Stimulated activated CD4-positive, alpha-beta T cell treated with anti-CD3 and anti-CD28 coated beads, Interleukin-4, amount 100 ng/mL, for 4 hours (primary cell): ENCODE measurements around the gene C16orf82.
"Not testable (repeated sequence)": the region's sequence is repeated elsewhere in the genome, so short reads cannot be mapped to it uniquely, and the experiment has no call there.

Source experiments
- DNase-seq, 2 experiments: peaks; one replicate each; pipeline ENCODE4 v3.0.0-alpha.2; 2020

C16orf82 gene

GRCh38 chr16:27066668-27067537, at the start of gene C16orf82:
C16orf82 (plus strand) TSS chr16:27066927.
- DNase-seq = no peak

GRCh38 chr16:27020031-27020430, 46.7 kb upstream of the C16orf82 start:
- no peak for DNase-seq

GRCh38 chr16:27024010-27024409, 42.7 kb upstream of the C16orf82 start:
- DNase-seq = no peak

DNA sequence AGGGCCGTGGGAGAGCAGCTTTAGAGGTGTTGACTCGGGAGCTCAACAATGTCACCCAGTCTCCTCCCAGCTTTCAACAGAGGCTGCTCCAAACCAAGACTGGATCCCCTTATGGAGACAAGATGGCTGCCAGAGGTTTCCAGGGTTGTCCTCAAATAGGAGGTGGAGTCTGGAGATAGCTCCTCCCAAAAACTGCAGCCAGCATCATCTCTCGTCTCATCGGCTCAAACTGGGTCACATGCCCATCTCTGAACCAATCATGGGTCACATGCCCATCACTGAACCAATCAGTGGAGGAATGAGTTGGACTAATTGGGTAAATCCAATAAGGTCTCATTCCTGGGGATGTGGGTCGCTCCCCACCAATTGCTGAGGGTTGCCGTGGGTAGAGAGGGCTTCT, 41.1 kb upstream of the C16orf82 start:
- DNase-seq = no peak

- DNase-seq = no peak
Measured at GRCh38 chr16:27027971-27028370, 38.8 kb upstream of the C16orf82 start.

DNA sequence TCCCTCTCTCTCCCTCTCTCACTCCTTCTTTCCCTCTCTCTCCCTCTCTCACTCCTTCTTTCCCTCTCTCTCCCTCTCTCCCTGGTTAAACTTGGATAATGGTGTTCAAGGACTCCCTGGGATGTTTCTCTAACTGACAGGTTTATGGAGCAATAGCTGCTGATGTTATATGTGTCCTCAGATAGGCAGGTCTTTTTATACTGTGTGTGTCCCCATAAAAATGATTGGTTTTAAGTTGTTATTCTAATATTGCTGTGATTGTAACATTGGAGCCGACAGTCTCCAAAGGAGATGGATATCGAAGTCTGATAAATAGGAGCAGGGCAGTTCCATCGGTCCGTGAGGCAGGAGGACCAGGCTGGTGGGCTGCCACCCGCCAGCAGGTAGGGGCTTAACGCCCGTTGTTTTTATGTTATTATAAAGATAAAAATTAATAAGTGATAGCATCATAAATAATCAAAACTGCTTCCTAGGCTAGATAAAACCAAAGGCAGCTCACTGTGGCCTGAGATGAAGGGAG, 38.1 kb upstream of the C16orf82 start:
- no peak for DNase-seq

GRCh38 chr16:27029525-27029924, 37.2 kb upstream of the C16orf82 start:
- no peak for DNase-seq

GRCh38 chr16:27033281-27033979, 33.3 kb upstream of the C16orf82 start:
- DNase-seq = no peak

DNA sequence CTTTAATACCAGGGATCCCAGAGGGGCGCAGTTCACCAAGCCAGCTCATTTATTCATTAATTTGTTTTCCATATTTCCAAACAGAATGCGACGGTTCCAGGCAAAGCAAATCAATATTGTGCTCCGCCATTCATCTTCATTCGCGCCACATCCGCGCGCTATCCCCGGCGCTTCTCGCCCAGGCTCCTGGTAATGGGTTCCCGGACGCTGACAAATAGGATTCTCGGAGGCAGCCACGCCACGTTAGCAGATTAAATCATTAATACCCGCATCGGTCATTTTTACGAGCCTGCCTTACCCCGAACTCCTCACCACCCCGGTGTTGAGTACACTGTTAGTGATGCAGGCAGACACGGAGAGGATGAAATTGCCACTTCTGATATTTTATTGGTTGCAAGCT, 26.0 kb upstream of the C16orf82 start:
- no peak for DNase-seq

GRCh38 chr16:27046958-27047518, 19.7 kb upstream of the C16orf82 start:
- no peak for DNase-seq

- DNase-seq = no peak
Measured at GRCh38 chr16:27048316-27048715, 18.4 kb upstream of the C16orf82 start.

GRCh38 chr16:27049117-27049516, 17.6 kb upstream of the C16orf82 start:
- DNase-seq = no peak

DNA sequence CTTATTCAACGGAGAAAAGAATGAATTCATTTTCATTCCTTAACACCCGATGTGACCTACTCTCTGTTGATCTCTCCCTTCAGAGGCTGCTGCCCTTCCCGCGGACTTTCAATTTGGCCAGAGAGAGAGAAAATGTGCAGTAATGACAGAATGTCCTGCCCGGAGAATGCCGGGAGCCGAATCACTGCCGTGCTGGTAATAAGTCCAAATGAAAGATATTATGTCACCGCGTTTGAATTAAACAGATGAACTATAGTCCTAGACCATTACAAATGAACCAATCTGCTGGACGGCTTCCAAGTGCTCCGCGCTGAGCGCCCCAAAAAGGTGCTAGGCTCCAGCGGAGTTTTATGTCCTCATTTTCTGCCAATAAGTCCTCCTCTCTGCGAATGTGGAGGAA, 14.7 kb upstream of the C16orf82 start:
- no peak for DNase-seq

- DNase-seq = no peak
Measured at GRCh38 chr16:27053996-27054395, 12.7 kb upstream of the C16orf82 start.

DNA sequence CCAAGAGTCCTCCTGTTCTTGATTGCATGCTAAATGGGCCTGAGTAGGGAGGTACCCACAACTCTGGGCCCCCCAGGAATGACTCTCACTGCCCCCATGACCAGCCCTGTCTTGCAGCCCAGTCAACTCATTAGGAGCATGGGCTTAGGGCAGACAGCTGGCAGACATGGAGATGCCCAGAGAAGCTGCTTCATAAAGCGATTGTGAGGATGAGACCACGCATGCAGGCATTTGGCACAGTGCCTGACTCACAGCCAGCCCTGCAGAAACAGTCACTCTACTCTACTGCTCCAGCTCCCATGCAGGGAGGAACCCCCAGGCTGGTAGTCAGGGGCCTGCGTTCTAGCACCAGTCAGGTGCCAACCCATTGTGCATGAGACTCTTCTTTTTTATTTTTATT, 8.4 kb upstream of the C16orf82 start:
- no peak for DNase-seq

GRCh38 chr16:27070776-27071175, 4.0 kb downstream of the C16orf82 start:
- DNase-seq = no peak

GRCh38 chr16:27073733-27074132, 7.0 kb downstream of the C16orf82 start:
- DNase-seq = no peak

DNA sequence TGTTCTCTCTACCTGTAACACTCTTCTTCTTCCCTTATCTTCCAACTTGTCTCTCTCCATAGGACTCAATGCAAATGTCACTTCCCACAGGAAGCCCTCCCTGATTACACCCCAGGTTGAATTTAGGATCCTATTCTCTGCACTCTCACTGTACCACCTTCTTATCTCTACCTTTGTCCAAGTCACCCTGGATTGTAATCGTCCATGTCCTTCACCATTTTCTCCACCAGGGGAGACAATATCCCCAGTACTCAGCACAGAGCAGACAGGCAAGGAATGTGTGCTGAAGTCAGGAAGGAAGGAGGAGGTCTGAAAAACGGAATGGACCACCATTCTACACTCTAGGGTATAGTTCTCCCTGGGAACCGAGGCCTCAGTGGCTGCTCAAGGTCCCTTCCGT, 14.2 kb downstream of the C16orf82 start:
- DNase-seq = no peak

DNA sequence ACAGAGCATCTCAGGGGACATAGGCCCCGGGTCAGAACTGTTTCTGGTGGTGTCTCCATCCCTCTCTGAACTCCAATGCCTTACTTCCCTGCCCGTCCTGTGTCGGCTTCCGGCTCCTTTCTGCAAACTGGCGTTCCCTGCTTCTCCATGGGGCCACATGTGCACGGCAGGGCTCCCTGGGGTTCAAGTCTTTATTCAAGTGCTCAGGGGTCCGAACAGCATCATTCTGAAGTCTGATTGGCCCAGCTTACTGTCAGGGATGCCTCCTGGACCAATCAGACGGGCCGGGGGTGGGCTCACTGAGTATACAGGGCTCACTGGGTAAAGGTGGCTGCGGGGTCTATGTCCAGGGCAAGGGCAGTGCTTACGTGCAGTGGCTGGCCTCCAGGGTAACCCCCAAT, 17.1 kb downstream of the C16orf82 start:
- DNase-seq = no peak

DNA sequence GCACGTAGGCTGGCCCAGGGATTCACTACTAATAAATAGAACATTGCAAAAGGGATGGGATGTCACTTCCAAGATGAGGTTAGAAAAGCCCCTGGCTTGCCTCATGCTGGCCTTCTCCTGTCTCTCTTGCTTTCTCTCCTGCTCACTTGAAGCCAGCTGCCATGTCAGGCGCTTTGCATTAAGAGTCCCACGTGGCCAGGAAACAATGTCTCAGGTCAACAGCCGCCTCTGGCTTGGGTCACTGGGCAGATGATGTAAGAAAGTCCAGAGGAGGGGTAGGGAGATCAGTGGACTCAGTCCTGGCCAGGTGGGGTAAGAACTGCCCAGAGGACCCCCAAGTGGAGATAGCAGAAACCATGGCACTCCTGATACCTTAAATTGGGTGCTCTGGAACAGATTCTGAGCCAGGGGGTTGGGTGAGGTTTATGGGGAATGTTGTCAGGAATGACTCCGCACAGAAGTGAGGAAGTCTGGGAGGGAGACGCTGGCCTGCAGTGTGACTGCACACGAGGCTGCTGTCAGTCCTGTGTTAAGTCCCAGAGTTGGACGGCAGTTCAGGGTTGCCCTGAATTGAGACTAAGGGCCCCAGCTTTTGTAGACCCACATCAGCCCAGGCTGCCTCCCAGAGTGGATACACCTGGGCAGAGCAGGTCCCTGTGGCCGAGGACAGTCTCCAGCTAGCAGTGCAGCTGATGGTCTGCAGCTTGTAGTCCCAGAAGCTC, 17.7 kb downstream of the C16orf82 start:
- no peak for DNase-seq

GRCh38 chr16:27085182-27085581, 18.5 kb downstream of the C16orf82 start:
- DNase-seq = no peak

GRCh38 chr16:27086031-27086430, 19.3 kb downstream of the C16orf82 start:
- DNase-seq = not testable (repeated sequence)

GRCh38 chr16:27088216-27088615, 21.5 kb downstream of the C16orf82 start:
- no peak for DNase-seq
